Aorta (tissue), 5 donors: ENCODE measurements around the gene USP10. TPM values are rescaled to one million over a fixed set of nuclear protein-coding genes. Genes with fewer than 3 reads are reported as not detected.
A peak's percentile ranks its signal among the peaks of the same experiment; 100 is the strongest.

Experiments
- ATAC-seq: fragments of 200-7000 bp; cut with Tn5 transposase; one replicate; pipeline ENCODE4 v1.9.1; 2022; ENCODE audit warnings: moderate library complexity; ENCODE audit not compliant: low FRiP score
- DNase-seq, 2 donors: peaks; one replicate each; pipeline ENCODE4 v3.0.0-alpha.2; 2020
- H3K27ac ChIP-seq, 2 donors: one replicate each; pipeline ENCODE4 v1.5.1; 2013; ENCODE audit warnings: low read length in 2 of 2, mild to moderate bottlenecking in 2 of 2, moderate library complexity in 2 of 2, control low read depth in 1 of 2, inconsistent platforms in 1 of 2, low read depth in 1 of 2
- H3K27me3 ChIP-seq, 2 donors: one replicate each; pipeline ENCODE4 v1.6.1; 2013; ENCODE audit warnings: control low read depth in 1 of 2, low read length in 1 of 2, mild to moderate bottlenecking in 1 of 2, moderate library complexity in 1 of 2; ENCODE audit not compliant: insufficient read depth in 2 of 2, control insufficient read depth in 1 of 2
- H3K36me3 ChIP-seq, 2 donors: one replicate each; pipeline ENCODE4 v1.6.1; 2013; ENCODE audit warnings: control low read depth in 1 of 2, low read length in 1 of 2, mild to moderate bottlenecking in 1 of 2; ENCODE audit not compliant: insufficient read depth in 2 of 2, control insufficient read depth in 1 of 2
- H3K4me1 ChIP-seq, 2 donors: one replicate each; pipeline ENCODE4 v1.6.1; 2013; ENCODE audit warnings: low read length in 2 of 2, control low read depth in 1 of 2, mild to moderate bottlenecking in 1 of 2, moderate library complexity in 1 of 2; ENCODE audit not compliant: insufficient read depth in 2 of 2, control insufficient read depth in 1 of 2
- H3K4me3 ChIP-seq, 2 donors: one replicate each; pipeline ENCODE4 v1.5.1; 2013; ENCODE audit warnings: low read length in 2 of 2, control low read depth in 1 of 2, mild to moderate bottlenecking in 1 of 2
- H3K9me3 ChIP-seq: one replicate; pipeline ENCODE4 v1.6.1; 2013; ENCODE audit warnings: mild to moderate bottlenecking, low read length; ENCODE audit not compliant: control insufficient read depth
- WGBS, 2 donors: extraction: QIAGEN DNeasy Blood & Tissue Kit; methylation state at CpG; one replicate each; pipeline ENCODE4 v1.1.7; 2013; 5-methylcytosine and 5-hydroxymethylcytosine counted together
- intact Hi-C, 2 donors: fragments of 100-400 bp; cut with DNase I; formaldehyde crosslinking; loops; one replicate each; pipeline versions ENCODE4 v1.14.2 to v1.15.0; 2022
- polyA plus RNA-seq, 2 donors: library from polyadenylated mRNA; stranded (reverse); fragments of 200-250 nt; gene quantifications; one replicate each; pipeline ENCODE4 v1.2.3, GENCODE V29; 2013
- total RNA-seq, 2 donors: library from RNA; stranded (reverse); fragmentation: NEBNext Ultra II Directional; extraction: Animal tissue kit (Norgen Biotek cat#: 25700); gene quantifications; one replicate each; pipeline ENCODE4 v1.2.1, GENCODE V29; 2021
- donor health status: healthy with polysubstance abuse.
- donor health status: Bipolar disorder and iron deficiency.
- donor health status: DM: no; HTN: no; CAD: no.
- donor health status: DM: no; HTN: no; CAD: no.
- donor health status: DM: yes; HTN: yes; CAD: no.

The USP10 gene
- total and polyA plus RNA-seq, 4 donors = 14.0 to 59.4 (median 40.1) TPM

DNA sequence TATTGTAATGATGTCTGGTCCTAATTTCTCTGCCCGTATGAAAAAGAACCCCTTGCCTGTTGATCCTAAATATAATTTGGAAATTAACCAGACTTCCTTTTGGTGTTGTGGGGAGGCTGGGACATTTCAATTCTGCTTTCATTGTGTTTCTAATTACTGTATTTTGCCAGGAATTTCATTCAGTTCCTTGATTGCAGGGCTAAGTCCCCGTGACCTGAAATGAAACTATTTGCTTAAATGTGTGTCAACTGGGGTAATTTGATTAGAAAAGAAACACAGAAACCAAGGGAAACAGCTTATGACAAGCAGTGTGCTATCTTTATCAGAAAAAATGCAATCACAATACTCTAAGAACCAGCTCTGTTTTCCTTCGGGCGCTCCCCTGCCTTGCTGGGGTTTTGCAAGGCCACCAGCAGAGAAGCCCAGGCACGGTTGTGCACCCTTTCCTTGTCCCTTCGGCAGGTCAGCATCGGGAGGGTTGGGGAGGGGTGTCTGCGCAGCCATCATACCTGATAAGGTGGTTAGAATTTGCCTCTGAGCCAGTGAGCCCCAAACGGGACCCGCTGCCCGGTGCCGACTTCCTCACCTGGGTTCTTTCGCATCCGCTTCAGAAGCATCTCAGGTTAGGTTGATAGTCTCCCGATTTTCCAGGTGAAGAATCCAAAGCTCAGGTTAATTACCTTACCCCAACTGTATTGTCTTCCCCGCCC, 32.0 kb upstream of the USP10 start:
- intact Hi-C loops = no loop called here
- Histone ChIP-seq H3K27ac (no peak overlapping the region), H3K27me3 (no peaks in the 10 kb centered on the region), H3K4me3 (no peak overlapping the region), H3K36me3 (peaks cover 0 to 1% of the 10 kb centered on the region in 2 donors), H3K4me1 (no peaks in the 10 kb centered on the region), H3K9me3 (no peaks in the 10 kb centered on the region)
- DNase-seq = no peak
- WGBS, 2 donors = 82 to 83% methylated on average over 16 of the region's 16 CpGs
- no peak for ATAC-seq

DNA sequence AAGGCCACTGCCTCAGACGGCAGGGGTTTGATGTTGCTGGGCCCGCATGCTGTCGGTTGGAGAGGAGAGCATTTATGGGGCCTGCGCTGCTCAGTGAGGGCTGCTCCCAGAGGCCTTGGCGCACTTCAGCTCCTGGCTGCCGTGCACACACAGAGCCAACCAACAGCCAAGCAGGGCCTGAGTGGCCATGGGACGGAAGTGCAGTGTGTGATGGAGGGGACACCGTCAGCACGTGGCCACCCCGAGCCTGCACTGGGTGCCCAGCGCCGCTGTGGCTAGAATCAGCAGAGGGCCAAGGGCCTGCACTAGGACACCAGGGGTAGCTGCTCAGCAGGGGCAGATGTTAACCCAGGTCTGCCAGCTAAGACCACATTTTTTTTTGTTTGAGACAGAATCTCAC, 29.7 kb upstream of the USP10 start:
- intact Hi-C loops = no loop called here
- DNase-seq (no peak), ATAC-seq (no peak)
- WGBS, 2 donors = 85 to 87% methylated on average over 12 of the region's 12 CpGs
- Histone ChIP-seq H3K27me3 (no peaks in the 10 kb centered on the region), H3K4me1 (no peaks in the 10 kb centered on the region), H3K27ac (no peak overlapping the region), H3K9me3 (no peaks in the 10 kb centered on the region), H3K4me3 (no peak overlapping the region), H3K36me3 (peaks cover 0 to 1% of the 10 kb centered on the region in 2 donors)

DNA sequence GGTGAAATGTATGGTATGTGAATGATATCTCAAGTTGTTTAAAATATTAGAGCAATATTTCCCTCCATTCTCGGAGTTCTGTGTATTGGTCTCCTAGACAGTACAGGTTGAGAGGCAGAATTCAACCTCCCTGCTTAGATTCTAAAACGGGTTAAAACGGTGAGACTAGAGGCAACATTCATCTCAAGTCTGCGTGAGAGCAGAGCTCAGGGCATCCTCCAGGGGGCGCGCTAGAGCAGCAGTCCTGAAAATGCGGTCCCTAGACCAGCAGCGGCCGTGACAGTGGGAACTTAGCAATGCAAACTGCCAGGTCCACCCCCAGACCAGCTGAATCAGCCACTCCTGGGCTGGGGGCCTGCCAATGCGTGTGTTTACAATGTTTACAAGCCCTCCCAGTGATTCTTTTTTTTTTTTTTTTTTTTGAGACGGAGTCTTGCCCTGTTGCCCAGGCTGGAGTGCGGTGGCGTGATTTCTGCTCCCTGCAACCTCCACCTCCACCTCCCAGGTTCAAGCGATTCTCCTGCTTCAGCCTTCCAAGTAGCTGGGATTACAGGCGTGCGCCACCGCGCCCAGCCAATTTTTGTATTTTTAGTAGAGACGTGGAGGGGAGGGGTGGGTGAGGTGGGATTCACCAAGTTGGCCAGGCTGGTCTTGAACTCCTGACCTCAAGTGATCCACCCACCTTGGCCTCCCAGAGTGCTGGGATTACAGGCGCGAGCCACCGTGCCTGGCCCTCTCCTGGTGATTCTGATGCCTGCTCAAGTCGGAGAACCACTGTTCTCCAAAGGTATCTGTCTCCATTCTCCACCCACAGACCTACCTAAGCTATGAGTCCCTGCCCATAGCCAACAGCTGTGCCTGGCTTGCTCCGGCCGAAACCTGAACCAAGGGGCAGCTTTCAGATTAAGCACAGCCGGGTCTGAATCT, 27.3 kb upstream of the USP10 start:
- H3K4me3 ChIP-seq = no peak overlapping the region

DNA sequence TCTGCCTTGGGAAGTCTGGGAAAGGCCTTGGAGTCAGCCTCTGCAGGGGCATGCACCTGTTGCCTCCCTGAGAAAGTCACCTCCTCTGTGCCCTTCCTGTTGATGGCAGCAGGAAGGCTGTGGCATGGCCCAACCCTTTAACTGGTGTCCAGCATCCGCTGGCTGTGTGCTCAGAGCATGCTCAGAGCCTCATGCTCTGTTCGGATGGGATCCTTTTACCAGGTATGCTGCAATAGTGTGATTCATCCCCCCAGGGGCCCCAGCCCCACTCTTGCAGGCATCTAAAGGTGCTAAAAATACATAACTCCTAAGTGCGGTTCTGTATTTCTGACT, 26.6 kb upstream of the USP10 start:
- no peak overlapping the region for H3K4me3 ChIP-seq
- H3K36me3 ChIP-seq = no peaks in the 10 kb centered on the region
- intact Hi-C loops = loop anchor here (1.0 to 2.0 kb wide), 2 partner anchors 52 to 53 kb away; no protein-coding TSS in a partner anchor
- no peaks in the 10 kb centered on the region for H3K9me3 ChIP-seq
- no peaks in the 10 kb centered on the region for H3K4me1 ChIP-seq
- H3K27ac ChIP-seq = no peak overlapping the region
- 85 to 93% methylated on average over 3 of the region's 3 CpGs for WGBS, 2 donors
- no peak for DNase-seq
- ATAC-seq = no peak
- no peaks in the 10 kb centered on the region for H3K27me3 ChIP-seq

More for the DNA sequence above, 27.3 kb upstream of the USP10 start:
- intact Hi-C loops = loop anchor here (1.0 to 2.0 kb wide), 2 partner anchors 52 to 54 kb away; no protein-coding TSS in a partner anchor
- Histone ChIP-seq H3K9me3 (no peaks in the 10 kb centered on the region), H3K4me1 (no peaks in the 10 kb centered on the region), H3K36me3 (peaks cover 0 to 1% of the 10 kb centered on the region in 2 donors), H3K27me3 (no peaks in the 10 kb centered on the region), H3K27ac (no peak overlapping the region)
- peak; percentile 87 to 94 for DNase-seq
- peak; percentile 86 for ATAC-seq
- WGBS, 2 donors = 58 to 62% methylated on average over 25 to 26 of the region's 26 CpGs

DNA sequence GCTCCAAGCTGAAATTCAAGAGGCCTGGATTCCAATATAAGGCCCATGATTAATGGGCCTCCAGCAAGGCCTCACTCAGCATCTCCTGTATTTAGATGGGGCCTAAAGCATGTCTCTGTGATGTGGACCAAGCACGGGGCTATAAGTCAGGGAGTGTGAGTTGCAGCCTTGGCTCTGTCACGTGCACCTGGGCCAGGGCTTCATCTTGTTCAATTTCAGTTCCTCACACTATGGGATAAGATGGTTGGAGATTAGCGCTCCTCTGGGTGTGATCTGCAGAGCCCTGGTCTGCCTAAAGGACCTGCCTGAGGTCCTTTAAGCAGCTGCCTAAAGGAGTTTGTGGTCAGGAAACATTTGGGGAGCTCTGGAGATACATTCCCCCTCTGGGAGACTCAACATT, 26.2 kb upstream of the USP10 start:
- ATAC-seq (no peak), DNase-seq (no peak)
- no peak overlapping the region for H3K27ac ChIP-seq
- H3K4me1 ChIP-seq = no peaks in the 10 kb centered on the region
- H3K9me3 ChIP-seq = no peaks in the 10 kb centered on the region
- no peaks in the 10 kb centered on the region for H3K27me3 ChIP-seq
- 88 to 92% methylated on average over 3 of the region's 3 CpGs for WGBS, 2 donors
- intact Hi-C loops = loop anchor here (1.0 to 2.0 kb wide), 2 partner anchors 51 to 53 kb away; no protein-coding TSS in a partner anchor
- H3K4me3 ChIP-seq = no peak overlapping the region
- no peaks in the 10 kb centered on the region for H3K36me3 ChIP-seq

DNA sequence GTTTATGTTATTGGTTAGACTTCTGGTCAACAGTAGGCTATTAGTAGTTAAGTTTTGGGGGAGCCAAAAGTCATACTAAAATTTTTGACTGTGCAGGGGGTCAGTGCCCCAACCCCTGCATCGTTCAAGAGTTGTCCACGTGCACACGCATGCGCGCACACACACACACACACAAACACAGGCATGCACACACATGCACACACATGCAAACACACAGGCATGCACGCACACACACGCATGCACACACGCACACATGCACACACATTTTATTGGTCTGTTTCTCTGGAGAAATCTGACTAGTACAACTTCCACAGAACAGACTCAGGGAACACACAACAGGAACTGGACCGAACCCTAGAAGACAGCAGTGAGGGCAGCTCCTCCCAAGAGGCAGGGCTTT, 24.4 kb upstream of the USP10 start:
- H3K4me3 ChIP-seq = no peak overlapping the region
- H3K36me3 ChIP-seq = no peaks in the 10 kb centered on the region
- H3K27ac ChIP-seq = no peak overlapping the region
- WGBS, 2 donors = 81 to 95% methylated on average over 9 of the region's 9 CpGs
- no peaks in the 10 kb centered on the region for H3K4me1 ChIP-seq
- no peaks in the 10 kb centered on the region for H3K9me3 ChIP-seq
- no peak for ATAC-seq
- intact Hi-C loops = no loop called here
- no peak for DNase-seq
- no peaks in the 10 kb centered on the region for H3K27me3 ChIP-seq

DNA sequence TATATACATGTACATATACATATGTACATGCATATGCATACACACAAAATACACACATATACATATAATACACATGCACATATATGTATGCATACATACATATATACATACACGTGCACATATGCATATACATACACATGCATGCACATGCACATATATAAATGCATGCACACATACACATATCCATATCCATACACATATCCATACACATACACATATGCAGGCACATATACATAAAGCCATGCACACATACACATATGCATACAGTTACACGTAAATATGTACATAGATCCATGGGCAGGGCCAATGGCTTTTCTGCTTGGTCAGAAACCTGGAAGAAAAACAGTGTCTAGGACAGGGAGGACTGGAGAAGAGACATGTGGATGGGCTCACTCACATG, 23.9 kb upstream of the USP10 start:
- no peaks in the 10 kb centered on the region for H3K4me1 ChIP-seq
- H3K9me3 ChIP-seq = no peaks in the 10 kb centered on the region
- H3K4me3 ChIP-seq = no peak overlapping the region
- 86 to 88% methylated on average over 2 of the region's 2 CpGs for WGBS, 2 donors
- H3K27ac ChIP-seq = no peak overlapping the region
- intact Hi-C loops = no loop called here
- DNase-seq (no peak), ATAC-seq (no peak)
- H3K27me3 ChIP-seq = no peaks in the 10 kb centered on the region
- no peaks in the 10 kb centered on the region for H3K36me3 ChIP-seq

DNA sequence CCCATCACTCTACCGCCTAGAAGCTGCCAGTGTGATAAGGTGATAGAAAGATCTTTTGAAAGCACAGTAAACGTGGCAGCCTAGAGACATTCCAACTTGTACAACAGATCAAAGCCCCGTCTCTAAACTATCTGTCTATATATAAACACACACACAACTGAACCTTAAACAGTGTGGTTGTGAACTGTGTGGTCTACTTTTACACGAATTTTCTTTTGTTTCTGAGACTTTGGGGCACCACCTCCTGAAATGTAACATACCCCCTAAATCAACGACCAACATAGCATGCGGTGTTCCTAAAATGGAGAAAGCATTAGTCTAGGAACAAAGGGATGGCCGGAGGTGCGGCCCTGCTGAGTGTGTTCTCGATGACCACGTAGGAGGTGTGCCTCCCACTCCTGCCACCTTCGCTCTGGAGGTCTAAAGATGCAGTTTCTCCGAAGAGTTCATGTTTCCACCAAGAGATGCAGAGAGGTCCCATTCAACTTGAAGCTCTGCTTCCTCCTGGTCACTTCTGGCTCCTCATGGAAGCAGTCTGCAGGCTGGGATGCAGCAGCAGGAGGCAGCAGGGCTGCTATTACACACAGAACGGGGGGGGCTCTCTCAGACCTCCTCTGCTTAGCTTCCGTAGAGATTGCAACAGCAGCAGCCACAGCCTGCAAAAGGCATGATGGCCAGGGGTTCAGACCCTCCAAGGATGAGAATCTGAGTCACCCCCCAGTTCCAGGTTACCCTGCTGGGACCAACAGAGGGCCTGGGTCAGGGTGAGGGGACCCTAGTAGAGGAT, 22.6 kb upstream of the USP10 start:
- ATAC-seq (no peak), DNase-seq (no peak)
- H3K27me3 ChIP-seq = no peaks in the 10 kb centered on the region
- no peaks in the 10 kb centered on the region for H3K36me3 ChIP-seq
- H3K27ac ChIP-seq = no peak overlapping the region
- intact Hi-C loops = no loop called here
- no peaks in the 10 kb centered on the region for H3K4me1 ChIP-seq
- no peaks in the 10 kb centered on the region for H3K9me3 ChIP-seq
- WGBS, 2 donors = 78 to 83% methylated on average over 14 of the region's 14 CpGs
- H3K4me3 ChIP-seq = no peak overlapping the region
